ENCODE measurements around the gene FYB1.

GRCh38 chr5:39173069-39173468 lies 46.3 kb downstream of the FYB1 start:
- no peak for TF ChIP-seq CTCF (conservative IDR thresholded peaks at IDR 0.05)
- no peak for TF ChIP-seq ZFX (IDR thresholded peaks at IDR 0.05)

All from C4-2B (cell line).